GM23338 (cell line): ENCODE results near the gene RYR2. TPM values are rescaled to one million over a fixed set of nuclear protein-coding genes. Genes with fewer than 3 reads are reported as not detected.

Source experiments
- ATAC-seq: fragments of 200-7000 bp; cut with Tn5 transposase; 3 replicates; pipeline ENCODE4 v1.9.1; 2020
- DNase-seq: peaks from one replicate; pipeline ENCODE4 v3.0.0-alpha.2; 2015; ENCODE audit warnings: low spot score
- H2AFZ ChIP-seq: fragments of 200-600 bp; sonication (generic); 2 replicates; pipeline ENCODE4 v1.8.0; 2016; ENCODE audit warnings: antibody characterized with exemption, mild to moderate bottlenecking, moderate library complexity
- H3F3A ChIP-seq: fragments of 200-600 bp; sonication (generic); replicated peaks from 2 replicates; pipeline ENCODE4 v1.8.0; 2017; ENCODE audit warnings: antibody characterized with exemption, mixed run types, low read depth
- H3K27ac ChIP-seq: fragments of 200-600 bp; sonication (generic); 2 replicates; pipeline ENCODE4 v1.6.1; 2016; ENCODE audit warnings: low read depth
- H3K27me3 ChIP-seq: fragments of 200-600 bp; sonication (generic); 2 replicates; pipeline ENCODE4 v1.8.0; 2016; ENCODE audit warnings: mild to moderate bottlenecking, mixed run types, moderate library complexity; ENCODE audit not compliant: insufficient read depth
- H3K36me3 ChIP-seq: fragments of 200-600 bp; sonication (generic); 2 replicates; pipeline ENCODE4 v1.8.0; 2016; ENCODE audit warnings: mild to moderate bottlenecking; ENCODE audit not compliant: insufficient read depth
- H3K4me1 ChIP-seq: fragments of 200-600 bp; sonication (generic); 2 replicates; pipeline ENCODE4 v1.8.0; 2016; ENCODE audit warnings: mild to moderate bottlenecking, moderate library complexity; ENCODE audit not compliant: insufficient read depth
- H3K4me2 ChIP-seq: fragments of 200-600 bp; sonication (generic); 2 replicates; pipeline ENCODE4 v1.7.1; 2017; ENCODE audit warnings: mixed run types
- H3K4me3 ChIP-seq: fragments of 200-600 bp; sonication (generic); 2 replicates; pipeline ENCODE4 v1.6.1; 2016; ENCODE audit warnings: mixed run types
- H3K79me2 ChIP-seq: fragments of 200-600 bp; sonication (generic); replicated peaks from 2 replicates; pipeline ENCODE4 v1.8.0; 2017; ENCODE audit warnings: mild to moderate bottlenecking; ENCODE audit not compliant: insufficient read depth
- H3K9me2 ChIP-seq: fragments of 200-600 bp; sonication (generic); 2 replicates; pipeline ENCODE4 v1.8.0; 2017; ENCODE audit not compliant: insufficient read depth
- H4K20me1 ChIP-seq: fragments of 200-600 bp; sonication (generic); replicated peaks from 2 replicates; pipeline ENCODE4 v1.8.0; 2017; ENCODE audit warnings: mild to moderate bottlenecking; ENCODE audit not compliant: insufficient read depth
- H3K27ac Mint-ChIP-seq: 2 replicates; pipeline ENCODE4 v1.8.0; 2020; ENCODE audit warnings: inconsistent platforms, mild to moderate bottlenecking, moderate library complexity, mixed read lengths
- H3K27me3 Mint-ChIP-seq: 3 replicates; pipeline ENCODE4 v1.8.0; 2022; ENCODE audit warnings: low read depth, mild to moderate bottlenecking, moderate library complexity, mixed read lengths, inconsistent platforms; ENCODE audit not compliant: insufficient read depth, poor library complexity
- H3K36me3 Mint-ChIP-seq: 3 replicates; pipeline ENCODE4 v1.8.0; 2021; ENCODE audit warnings: low read depth, mild to moderate bottlenecking, inconsistent platforms, moderate library complexity, mixed read lengths
- H3K4me1 Mint-ChIP-seq: 3 replicates; pipeline ENCODE4 v1.8.0; 2020; ENCODE audit warnings: mild to moderate bottlenecking, inconsistent platforms, mixed read lengths
- H3K4me3 Mint-ChIP-seq: 3 replicates; pipeline ENCODE4 v1.8.0; 2021; ENCODE audit warnings: moderate library complexity, mild to moderate bottlenecking, inconsistent platforms, mixed read lengths
- H3K9me3 Mint-ChIP-seq: 3 replicates; pipeline ENCODE4 v1.8.0; 2020; ENCODE audit warnings: moderate library complexity, mild to moderate bottlenecking, inconsistent platforms, mixed read lengths
- CREB1 ChIP-seq: fragments of 250-450 bp; sonication (Bioruptor Pico); IDR thresholded peaks from 2 replicates; pipeline ENCODE4 v1.5.0; 2020; ENCODE audit warnings: low read depth, mild to moderate bottlenecking, moderate library complexity
- CTCF ChIP-seq, 2 experiments: fragments of 200-600 bp in 1 of 2; sonication (generic) in 1 of 2; conservative IDR thresholded peaks; 2 replicates each; pipeline versions ENCODE4 v1.5.1 to v1.6.1; 2016 to 2017; ENCODE audit warnings: antibody characterized with exemption in 2 of 2, low read depth in 2 of 2, mild to moderate bottlenecking in 2 of 2, moderate library complexity in 1 of 2
- ETS1 ChIP-seq: IDR thresholded peaks from 2 replicates; pipeline ENCODE4 v1.6.1; 2016; ENCODE audit warnings: antibody characterized with exemption
- EZH2 ChIP-seq: fragments of 200-600 bp; sonication (generic); IDR thresholded peaks from one replicate; pipeline ENCODE4 v1.8.0; 2017; ENCODE audit warnings: antibody characterized with exemption, mild to moderate bottlenecking, low read depth; ENCODE audit not compliant: unreplicated experiment
- EZH2phosphoT487 ChIP-seq: fragments of 200-600 bp; sonication (generic); IDR thresholded peaks from one replicate; pipeline ENCODE4 v1.8.1; 2018; ENCODE audit warnings: antibody characterized with exemption; ENCODE audit not compliant: unreplicated experiment
- JUNB ChIP-seq: IDR thresholded peaks from one replicate; pipeline ENCODE4 v1.6.1; 2016; ENCODE audit warnings: antibody characterized with exemption; ENCODE audit not compliant: unreplicated experiment
- NANOG ChIP-seq: IDR thresholded peaks from 2 replicates; pipeline ENCODE4 v1.6.1; 2016; ENCODE audit warnings: antibody characterized with exemption, borderline replicate concordance
- POLR2AphosphoS5 ChIP-seq: IDR thresholded peaks from 2 replicates; pipeline ENCODE4 v1.6.1; 2016; ENCODE audit warnings: antibody characterized with exemption, low read depth
- REST ChIP-seq: IDR thresholded peaks from one replicate; pipeline ENCODE4 v1.6.1; 2018; ENCODE audit warnings: antibody characterized with exemption; ENCODE audit not compliant: unreplicated experiment
- STAT1 ChIP-seq: IDR thresholded peaks from one replicate; pipeline ENCODE4 v1.6.1; 2016; ENCODE audit warnings: antibody characterized with exemption; ENCODE audit not compliant: unreplicated experiment
- ZNF114 ChIP-seq: fragments of 250-450 bp; sonication (Bioruptor Pico); IDR thresholded peaks from 2 replicates; pipeline ENCODE4 v1.5.0; 2020; ENCODE audit warnings: mild to moderate bottlenecking, moderate library complexity
- ZNF331 ChIP-seq: fragments of 250-450 bp; sonication (Bioruptor Pico); IDR thresholded peaks from 2 replicates; pipeline ENCODE4 v1.5.0; 2020; ENCODE audit warnings: low read depth, mild to moderate bottlenecking, moderate library complexity
- polyA plus RNA-seq: library from polyadenylated mRNA; unstranded; fragments of >200 nt; fragmentation: Nextera tagmentation; extraction: Ambion mirVana; gene quantifications from 2 replicates; pipeline ENCODE4 v1.2.1, GENCODE V29; 2016
- total RNA-seq: library from RNA; depleted of rRNA; stranded (reverse); fragments of >200 nt; shearing (Covaris generic); gene quantifications from 2 replicates; pipeline ENCODE4 v1.2.3, GENCODE V29; 2014

The RYR2 gene
- total and polyA plus RNA-seq, 2 experiments from 2014 or later = 8.9 to 10.0 TPM

- TF ChIP-seq REST = no peak
- TF ChIP-seq EZH2 = no peak
- TF ChIP-seq STAT1 = no peak
Measured at GRCh38 chr1:237500566-237500965, 458.6 kb downstream of the RYR2 start (continued).

GRCh38 chr1:237503292-237503691, 461.3 kb downstream of the RYR2 start:
- no peaks in the 10 kb centered on the region for H3K36me3 ChIP-seq
- ATAC-seq = no peak
- H3K4me3 Mint-ChIP-seq = no peak overlapping the region
- TF ChIP-seq EZH2 (no peak), POLR2AphosphoS5 (no peak), CTCF (conservative IDR thresholded peaks at IDR 0.05; ENCODE audit: low read depth in 2 of 2) (no peak), ZNF331 (CRISPR knock-in tag) (no peak), REST (no peak), ETS1 (no peak), EZH2phosphoT487 (no peak), CREB1 (CRISPR knock-in tag) (no peak), JUNB (no peak), ZNF114 (CRISPR knock-in tag) (no peak), NANOG (no peak)

More at GRCh38 chr1:237503292-237503691, 461.3 kb downstream of the RYR2 start:
- Mint-ChIP-seq H3K27ac (no peak overlapping the region), H3K27me3 (peaks cover 4% of the 10 kb centered on the region), H3K9me3 (no peaks in the 10 kb centered on the region; the same call in 2 of the 3 replicates), H3K4me1 (no peaks in the 10 kb centered on the region), H3K36me3 (no peaks in the 10 kb centered on the region)
- Histone ChIP-seq H3K4me3 (no peak overlapping the region), H4K20me1 (no peaks in the 10 kb centered on the region), H3K4me2 (no peak overlapping the region), H2AFZ (no peak overlapping the region), H3K27me3 (no peaks in the 10 kb centered on the region), H3K4me1 (no peaks in the 10 kb centered on the region), H3K9me2 (no peaks in the 10 kb centered on the region), H3K79me2 (no peaks in the 10 kb centered on the region), H3F3A (no peaks in the 10 kb centered on the region), H3K27ac (no peak overlapping the region)
- no peak for DNase-seq
